CD4-positive, CD25-positive, alpha-beta regulatory T cell (primary cell): ENCODE results near the gene TLR3. TPM values are rescaled to one million over a fixed set of nuclear protein-coding genes. Genes with fewer than 3 reads are reported as not detected.

ENCODE experiments used
- ATAC-seq, 2 donors: fragments of 150-1000 bp; cut with Tn5 transposase; one replicate each; pipeline ENCODE4 v1.10.0; 2021; ENCODE audit warnings: low read depth in 2 of 2, moderate number of reproducible peaks in 2 of 2, moderate library complexity in 1 of 2
- DNase-seq, 3 donors: peaks; one replicate each; pipeline versions ENCODE4 v3.0.0 to v3.0.0-alpha.2; 2012 to 2022; ENCODE audit warnings: mixed read lengths in 1 of 3
- H3K27ac ChIP-seq: one replicate; pipeline ENCODE4 v1.7.0; 2013; ENCODE audit warnings: mild to moderate bottlenecking, low read length; ENCODE audit not compliant: insufficient read depth, poor library complexity, severe bottlenecking
- H3K27me3 ChIP-seq: one replicate; pipeline ENCODE4 v1.7.0; 2013; ENCODE audit warnings: low read length; ENCODE audit not compliant: control insufficient read depth, insufficient read depth
- H3K36me3 ChIP-seq: one replicate; pipeline ENCODE4 v1.7.0; 2013; ENCODE audit warnings: mild to moderate bottlenecking, low read length, moderate library complexity; ENCODE audit not compliant: control insufficient read depth, insufficient read depth
- H3K4me1 ChIP-seq: 2 replicates; pipeline ENCODE4 v1.7.0; 2013; ENCODE audit warnings: mild to moderate bottlenecking, low read length; ENCODE audit not compliant: insufficient read depth, control insufficient read depth, poor library complexity, severe bottlenecking
- H3K4me3 ChIP-seq: one replicate; pipeline ENCODE4 v1.7.0; 2013; ENCODE audit warnings: low read depth, mild to moderate bottlenecking, low read length, moderate library complexity
- H3K9me3 ChIP-seq, 2 experiments: 1 replicate in 1 of 2; 2 replicates in 1 of 2; pipeline ENCODE4 v1.7.0; 2013; ENCODE audit warnings: low read length in 2 of 2, mild to moderate bottlenecking in 1 of 2, moderate library complexity in 1 of 2; ENCODE audit not compliant: control insufficient read depth in 2 of 2
- H3K27ac Mint-ChIP-seq, 3 donors: one replicate each; pipeline ENCODE4 v1.8.0; 2020 to 2022; ENCODE audit warnings: mild to moderate bottlenecking in 3 of 3, mixed read lengths in 3 of 3, moderate library complexity in 2 of 3
- H3K27me3 Mint-ChIP-seq: one replicate; pipeline ENCODE4 v1.8.0; 2022; ENCODE audit warnings: mild to moderate bottlenecking, mixed read lengths
- H3K36me3 Mint-ChIP-seq: one replicate; pipeline ENCODE4 v1.8.0; 2020; ENCODE audit warnings: mixed read lengths
- H3K4me1 Mint-ChIP-seq, 4 donors: one replicate each; pipeline ENCODE4 v1.8.0; 2020 to 2022; ENCODE audit warnings: mixed read lengths in 4 of 4, mild to moderate bottlenecking in 1 of 4
- H3K4me3 Mint-ChIP-seq, 4 donors: one replicate each; pipeline ENCODE4 v1.8.0; 2020 to 2022; ENCODE audit warnings: mild to moderate bottlenecking in 4 of 4, mixed read lengths in 4 of 4, moderate library complexity in 3 of 4
- H3K9me3 Mint-ChIP-seq, 7 donors: one replicate each; pipeline ENCODE4 v1.8.0; 2020 to 2022; ENCODE audit warnings: mixed read lengths in 7 of 7, mild to moderate bottlenecking in 3 of 7, moderate library complexity in 2 of 7
- polyA plus RNA-seq, 4 donors: library from polyadenylated mRNA; unstranded; fragments of 300-500 nt; fragmentation: Illumina TruSeq; gene quantifications; one replicate each; pipeline ENCODE4 v1.2.3, GENCODE V29; 2021
- total RNA-seq: library from RNA; stranded (reverse); gene quantifications from one replicate; pipeline ENCODE4 v1.2.3, GENCODE V29; 2022

The TLR3 gene
- total and polyA plus RNA-seq, 5 donors from 2014 or later: 0.20 to 2.5 (median 0.53) TPM

DNA sequence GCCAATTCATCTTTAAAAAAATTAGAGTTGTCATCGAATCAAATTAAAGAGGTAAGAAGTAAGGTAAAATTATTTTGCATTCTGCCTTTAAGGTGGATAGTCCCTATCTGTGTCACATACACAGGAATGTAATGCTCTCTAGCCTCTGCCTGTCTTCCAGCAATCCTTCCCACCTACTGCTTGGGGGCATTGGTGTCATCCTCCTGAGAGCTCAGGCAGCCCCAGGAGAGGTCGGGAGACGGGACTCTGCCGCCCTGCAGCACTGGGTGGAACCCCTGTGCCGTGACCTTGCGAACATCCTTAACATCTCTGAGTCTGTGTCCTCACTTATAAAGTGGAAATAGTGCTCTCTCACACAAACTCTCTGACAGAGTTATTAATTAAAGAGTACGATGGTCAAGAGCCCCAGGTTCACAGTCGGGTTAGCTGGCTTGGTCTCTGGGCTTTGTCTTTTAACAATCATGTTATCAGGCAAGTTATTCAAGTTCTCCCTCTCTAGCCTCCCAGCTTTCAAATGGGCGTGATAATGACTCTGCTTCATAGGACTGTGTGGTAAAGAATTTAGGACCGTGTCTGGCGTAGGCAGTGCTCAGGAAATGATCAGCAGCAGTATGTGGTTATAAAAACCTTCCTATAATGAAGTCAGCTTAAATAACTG is 10.2 kb downstream of the TLR3 start:
- no peaks in the 10 kb centered on the region for H3K27me3 ChIP-seq
- Mint-ChIP-seq H3K9me3 (no peaks in the 10 kb centered on the region), H3K4me1 (no peaks in the 10 kb centered on the region), H3K27ac (no peak overlapping the region), H3K36me3 (no peaks in the 10 kb centered on the region), H3K4me3 (no peak overlapping the region), H3K27me3 (peaks cover 5% of the 10 kb centered on the region)
- H3K9me3 ChIP-seq: no peaks in the 10 kb centered on the region
- no peaks in the 10 kb centered on the region for H3K4me1 ChIP-seq
- H3K4me3 ChIP-seq: no peak overlapping the region
- ATAC-seq: no peak
- no peak for DNase-seq
- H3K27ac ChIP-seq: no peak overlapping the region
- no peaks in the 10 kb centered on the region for H3K36me3 ChIP-seq

DNA sequence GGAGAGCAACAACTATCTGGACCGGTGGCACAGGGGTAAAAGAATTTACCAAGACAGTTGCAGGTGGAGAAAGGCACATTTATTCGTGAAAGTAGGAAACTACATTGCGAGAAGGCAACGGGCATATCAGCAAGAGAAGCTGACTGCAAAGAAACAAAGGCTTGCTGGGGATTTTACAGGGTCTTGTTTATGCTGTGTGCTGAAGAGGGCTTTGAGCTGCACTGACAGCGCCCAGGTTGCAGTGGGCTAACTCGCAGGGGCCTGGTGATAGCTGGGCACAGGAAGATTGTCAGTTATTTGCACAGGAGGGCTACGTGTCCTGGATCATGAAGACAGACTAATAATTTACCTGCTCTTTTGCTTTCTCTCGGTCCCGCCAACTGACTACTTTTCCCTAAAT is 10.7 kb downstream of the TLR3 start:
- Histone ChIP-seq H3K27ac (no peak overlapping the region), H3K36me3 (no peaks in the 10 kb centered on the region), H3K4me1 (no peaks in the 10 kb centered on the region), H3K4me3 (no peak overlapping the region), H3K27me3 (no peaks in the 10 kb centered on the region), H3K9me3 (no peaks in the 10 kb centered on the region)
- Mint-ChIP-seq H3K4me3 (no peak overlapping the region), H3K27me3 (peaks cover 5% of the 10 kb centered on the region), H3K4me1 (no peaks in the 10 kb centered on the region), H3K36me3 (no peaks in the 10 kb centered on the region), H3K9me3 (no peaks in the 10 kb centered on the region), H3K27ac (no peak overlapping the region)
- ATAC-seq (no peak), DNase-seq (no peak)

DNA sequence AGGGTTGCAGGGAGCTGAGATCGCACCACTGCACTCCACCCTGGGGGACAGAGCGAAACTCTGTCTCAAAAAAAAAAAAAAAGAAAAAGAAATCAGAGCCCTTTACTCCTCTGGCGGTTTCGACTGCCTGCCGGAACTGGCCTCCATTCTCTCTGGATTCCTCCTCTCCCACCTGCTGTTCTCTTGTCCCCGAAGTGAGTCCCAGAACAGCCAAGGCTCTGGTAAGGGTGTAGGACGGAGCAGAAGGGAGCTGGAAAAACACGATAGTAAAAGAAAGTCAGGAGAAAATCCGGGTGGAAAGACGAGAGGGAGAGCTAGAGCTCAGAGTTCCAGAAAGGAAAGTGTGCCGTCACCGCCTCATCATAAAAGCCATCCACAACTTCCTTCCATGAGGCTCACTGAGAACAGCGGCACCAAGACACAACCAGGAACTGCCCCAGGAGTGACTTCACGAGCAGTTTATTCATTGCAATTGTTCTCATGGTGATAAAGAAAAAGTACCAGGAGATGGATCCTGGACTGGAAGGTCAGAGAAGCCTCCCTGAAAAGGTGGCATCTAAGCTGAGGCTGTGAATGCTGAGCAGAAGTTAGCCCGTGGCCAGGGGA is 12.3 kb downstream of the TLR3 start:
- H3K36me3 Mint-ChIP-seq: no peaks in the 10 kb centered on the region
- peaks cover 5% of the 10 kb centered on the region for H3K27me3 Mint-ChIP-seq
- H3K9me3 ChIP-seq: no peaks in the 10 kb centered on the region
- H3K4me1 Mint-ChIP-seq: no peaks in the 10 kb centered on the region
- no peaks in the 10 kb centered on the region for H3K36me3 ChIP-seq
- ATAC-seq: no peak
- H3K27ac Mint-ChIP-seq: no peak overlapping the region
- no peak overlapping the region for H3K4me3 Mint-ChIP-seq
- H3K4me3 ChIP-seq: no peak overlapping the region
- DNase-seq: no peak
- no peak overlapping the region for H3K27ac ChIP-seq
- H3K27me3 ChIP-seq: no peaks in the 10 kb centered on the region
- no peaks in the 10 kb centered on the region for H3K9me3 Mint-ChIP-seq
- H3K4me1 ChIP-seq: no peaks in the 10 kb centered on the region

DNA sequence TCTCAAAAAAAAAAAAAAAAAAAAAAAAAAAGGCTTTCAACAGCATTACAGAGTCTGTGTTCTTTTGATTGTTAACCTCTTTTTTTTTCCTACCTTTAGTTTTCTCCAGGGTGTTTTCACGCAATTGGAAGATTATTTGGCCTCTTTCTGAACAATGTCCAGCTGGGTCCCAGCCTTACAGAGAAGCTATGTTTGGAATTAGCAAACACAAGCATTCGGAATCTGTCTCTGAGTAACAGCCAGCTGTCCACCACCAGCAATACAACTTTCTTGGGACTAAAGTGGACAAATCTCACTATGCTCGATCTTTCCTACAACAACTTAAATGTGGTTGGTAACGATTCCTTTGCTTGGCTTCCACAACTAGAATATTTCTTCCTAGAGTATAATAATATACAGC is 13.3 kb downstream of the TLR3 start:
- H3K27ac ChIP-seq: no peak overlapping the region
- no peaks in the 10 kb centered on the region for H3K36me3 ChIP-seq
- no peak overlapping the region for H3K27ac Mint-ChIP-seq
- H3K27me3 Mint-ChIP-seq: peaks cover 5% of the 10 kb centered on the region
- no peaks in the 10 kb centered on the region for H3K36me3 Mint-ChIP-seq
- H3K4me1 Mint-ChIP-seq: no peaks in the 10 kb centered on the region
- no peaks in the 10 kb centered on the region for H3K9me3 Mint-ChIP-seq
- no peaks in the 10 kb centered on the region for H3K4me1 ChIP-seq
- ATAC-seq: no peak
- H3K9me3 ChIP-seq: no peaks in the 10 kb centered on the region
- H3K4me3 ChIP-seq: no peak overlapping the region
- H3K4me3 Mint-ChIP-seq: no peak overlapping the region
- no peak for DNase-seq
- H3K27me3 ChIP-seq: no peaks in the 10 kb centered on the region

DNA sequence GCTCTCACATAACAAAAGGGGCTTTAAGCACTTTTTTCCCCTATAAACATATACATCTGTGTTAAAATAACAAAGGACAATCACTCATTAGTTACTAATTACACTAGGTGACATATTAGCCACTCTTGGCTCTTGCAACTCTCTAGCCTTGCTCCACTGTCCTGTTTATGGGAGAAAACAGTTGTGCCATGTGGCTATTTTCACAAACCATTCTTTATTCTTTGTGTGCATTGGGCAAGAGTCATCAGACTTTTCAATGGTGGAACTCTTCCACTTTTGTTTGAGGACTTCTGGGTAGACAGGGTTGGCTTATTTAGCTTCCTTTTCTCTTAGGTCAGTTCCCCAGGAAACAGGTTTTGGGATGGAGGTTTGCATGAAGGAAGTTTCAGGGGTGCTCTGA is 19.6 kb downstream of the TLR3 start:
- no peak overlapping the region for H3K27ac ChIP-seq
- H3K4me3 ChIP-seq: no peak overlapping the region
- Mint-ChIP-seq H3K4me1 (no peaks in the 10 kb centered on the region), H3K27me3 (peaks cover 4% of the 10 kb centered on the region), H3K27ac (no peak overlapping the region), H3K36me3 (no peaks in the 10 kb centered on the region), H3K9me3 (peaks cover 0 to 4% (median 0%) of the 10 kb centered on the region in 7 donors), H3K4me3 (no peak overlapping the region)
- H3K36me3 ChIP-seq: no peaks in the 10 kb centered on the region
- no peaks in the 10 kb centered on the region for H3K9me3 ChIP-seq
- H3K27me3 ChIP-seq: no peaks in the 10 kb centered on the region
- ATAC-seq (no peak), DNase-seq (no peak)
- no peaks in the 10 kb centered on the region for H3K4me1 ChIP-seq

DNA sequence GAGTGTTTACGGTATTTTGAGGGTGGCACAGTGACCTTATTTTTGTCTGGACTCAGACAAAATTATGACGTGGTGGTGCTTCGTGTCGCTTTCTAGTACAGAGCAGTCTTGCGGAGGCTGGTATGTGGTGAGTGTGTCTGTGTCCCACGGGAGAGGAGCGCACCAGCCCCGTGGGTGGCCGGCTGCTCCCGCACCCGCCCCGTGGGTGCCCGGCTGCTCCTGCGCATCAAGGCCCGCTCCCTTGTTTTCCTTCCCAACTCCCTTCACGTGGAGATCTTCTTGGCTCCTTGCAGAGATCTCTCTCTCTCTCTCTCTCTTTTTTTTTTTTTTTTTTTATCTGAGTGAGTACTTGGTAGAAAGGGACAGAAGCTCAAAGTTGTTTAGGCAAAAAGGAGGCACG is 23.3 kb downstream of the TLR3 start:
- Histone ChIP-seq H3K4me1 (no peaks in the 10 kb centered on the region), H3K4me3 (no peak overlapping the region), H3K27me3 (no peaks in the 10 kb centered on the region), H3K36me3 (no peaks in the 10 kb centered on the region), H3K27ac (no peak overlapping the region), H3K9me3 (no peaks in the 10 kb centered on the region)
- no peaks in the 10 kb centered on the region for H3K36me3 Mint-ChIP-seq
- no peak overlapping the region for H3K4me3 Mint-ChIP-seq
- peaks cover 0 to 6% (median 0%) of the 10 kb centered on the region in 7 donors for H3K9me3 Mint-ChIP-seq
- no peak overlapping the region for H3K27ac Mint-ChIP-seq
- DNase-seq: no peak
- no peak for ATAC-seq
- H3K4me1 Mint-ChIP-seq: no peaks in the 10 kb centered on the region
- H3K27me3 Mint-ChIP-seq: peaks cover 4% of the 10 kb centered on the region

DNA sequence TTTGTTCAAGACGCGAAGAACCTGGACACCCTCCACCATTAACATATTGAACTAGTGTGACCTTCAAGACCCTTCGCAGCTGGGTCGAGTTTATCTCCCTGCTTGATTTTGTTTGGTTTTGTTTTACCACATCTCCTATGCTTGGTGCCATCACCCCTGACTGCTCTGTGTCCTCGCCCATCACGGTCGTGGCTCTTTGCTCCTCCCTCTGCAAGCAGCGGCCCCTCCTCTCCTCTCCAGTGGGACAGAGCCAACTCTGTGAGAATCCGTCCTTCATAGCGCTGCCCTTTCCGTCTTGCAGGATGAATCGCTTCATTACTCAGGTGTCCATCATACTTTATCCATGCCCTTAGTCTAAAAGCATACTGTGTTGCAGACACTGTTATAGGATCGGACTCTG is 26.4 kb downstream of the TLR3 start:
- Mint-ChIP-seq H3K4me1 (no peaks in the 10 kb centered on the region), H3K4me3 (no peak overlapping the region), H3K9me3 (peaks cover 0 to 1% (median 0%) of the 10 kb centered on the region in 7 donors), H3K27ac (no peak overlapping the region), H3K27me3 (peaks cover 13% of the 10 kb centered on the region), H3K36me3 (no peaks in the 10 kb centered on the region)
- ATAC-seq (no peak), DNase-seq (no peak)
- H3K4me1 ChIP-seq: no peaks in the 10 kb centered on the region
- no peaks in the 10 kb centered on the region for H3K36me3 ChIP-seq
- H3K27me3 ChIP-seq: no peaks in the 10 kb centered on the region
- H3K4me3 ChIP-seq: no peak overlapping the region
- no peaks in the 10 kb centered on the region for H3K9me3 ChIP-seq
- H3K27ac ChIP-seq: no peak overlapping the region

DNA sequence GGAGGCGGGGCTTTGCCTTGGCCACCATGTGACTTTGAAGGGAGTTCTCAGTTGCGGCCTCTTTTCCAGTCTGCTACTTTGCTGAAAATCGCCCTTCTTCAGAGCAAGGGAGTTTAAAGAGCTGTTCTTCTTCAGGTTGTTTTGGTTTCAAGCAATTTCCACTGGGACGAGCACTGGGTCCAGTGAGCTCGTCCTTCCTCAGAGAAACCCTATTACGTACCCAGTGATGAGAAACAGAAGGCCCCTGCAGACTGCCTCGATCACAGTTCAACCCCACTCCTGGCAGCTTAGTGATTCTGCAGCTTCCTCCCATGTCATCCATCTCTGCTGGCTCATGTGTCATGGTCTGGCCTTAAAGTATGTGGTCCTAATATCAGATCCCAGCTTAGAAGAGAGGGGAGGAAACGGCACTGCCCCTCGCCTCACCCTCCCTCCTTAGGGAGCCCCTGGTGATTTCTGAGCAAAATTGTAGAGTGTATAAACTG is 27.8 kb downstream of the TLR3 start:
- DNase-seq: no peak
- no peaks in the 10 kb centered on the region for H3K9me3 ChIP-seq
- H3K27me3 Mint-ChIP-seq: peaks cover 19% of the 10 kb centered on the region
- no peak overlapping the region for H3K27ac Mint-ChIP-seq
- no peak for ATAC-seq
- H3K4me1 ChIP-seq: no peaks in the 10 kb centered on the region
- no peaks in the 10 kb centered on the region for H3K36me3 ChIP-seq
- no peaks in the 10 kb centered on the region for H3K27me3 ChIP-seq
- H3K27ac ChIP-seq: no peak overlapping the region
- H3K9me3 Mint-ChIP-seq: peaks cover 0 to 1% (median 0%) of the 10 kb centered on the region in 7 donors
- H3K4me1 Mint-ChIP-seq: no peaks in the 10 kb centered on the region
- H3K4me3 Mint-ChIP-seq: no peak overlapping the region
- H3K4me3 ChIP-seq: no peak overlapping the region
- H3K36me3 Mint-ChIP-seq: no peaks in the 10 kb centered on the region
